SK-N-MC (cell line): Measurements from ENCODE around the gene ADARB2.

ENCODE experiments used
- EZH2 ChIP-seq: fragments of 200-600 bp; sonication (generic); IDR thresholded peaks from one replicate; pipeline ENCODE4 v1.6.1; 2017; ENCODE audit warnings: antibody characterized with exemption
- FOXP2 ChIP-seq: optimal IDR thresholded peaks from 2 replicates; pipeline ENCODE3; 2011; ENCODE audit warnings: mild to moderate bottlenecking, moderate library complexity; ENCODE audit not compliant: insufficient read depth; ENCODE audit errors: extremely low read length, control extremely low read depth
- POLR2AphosphoS5 ChIP-seq: IDR thresholded peaks from 2 replicates; pipeline ENCODE4 v1.6.1; 2012; ENCODE audit warnings: mild to moderate bottlenecking, low read depth, low read length, borderline replicate concordance

GRCh38 chr10:1646332-1646731, 91.0 kb downstream of the ADARB2 start:
- no peak for TF ChIP-seq EZH2
- TF ChIP-seq POLR2AphosphoS5: no peak
- no peak for TF ChIP-seq FOXP2
